Measurements from ENCODE around the gene PCDH10.

The PCDH10 gene, protein sequence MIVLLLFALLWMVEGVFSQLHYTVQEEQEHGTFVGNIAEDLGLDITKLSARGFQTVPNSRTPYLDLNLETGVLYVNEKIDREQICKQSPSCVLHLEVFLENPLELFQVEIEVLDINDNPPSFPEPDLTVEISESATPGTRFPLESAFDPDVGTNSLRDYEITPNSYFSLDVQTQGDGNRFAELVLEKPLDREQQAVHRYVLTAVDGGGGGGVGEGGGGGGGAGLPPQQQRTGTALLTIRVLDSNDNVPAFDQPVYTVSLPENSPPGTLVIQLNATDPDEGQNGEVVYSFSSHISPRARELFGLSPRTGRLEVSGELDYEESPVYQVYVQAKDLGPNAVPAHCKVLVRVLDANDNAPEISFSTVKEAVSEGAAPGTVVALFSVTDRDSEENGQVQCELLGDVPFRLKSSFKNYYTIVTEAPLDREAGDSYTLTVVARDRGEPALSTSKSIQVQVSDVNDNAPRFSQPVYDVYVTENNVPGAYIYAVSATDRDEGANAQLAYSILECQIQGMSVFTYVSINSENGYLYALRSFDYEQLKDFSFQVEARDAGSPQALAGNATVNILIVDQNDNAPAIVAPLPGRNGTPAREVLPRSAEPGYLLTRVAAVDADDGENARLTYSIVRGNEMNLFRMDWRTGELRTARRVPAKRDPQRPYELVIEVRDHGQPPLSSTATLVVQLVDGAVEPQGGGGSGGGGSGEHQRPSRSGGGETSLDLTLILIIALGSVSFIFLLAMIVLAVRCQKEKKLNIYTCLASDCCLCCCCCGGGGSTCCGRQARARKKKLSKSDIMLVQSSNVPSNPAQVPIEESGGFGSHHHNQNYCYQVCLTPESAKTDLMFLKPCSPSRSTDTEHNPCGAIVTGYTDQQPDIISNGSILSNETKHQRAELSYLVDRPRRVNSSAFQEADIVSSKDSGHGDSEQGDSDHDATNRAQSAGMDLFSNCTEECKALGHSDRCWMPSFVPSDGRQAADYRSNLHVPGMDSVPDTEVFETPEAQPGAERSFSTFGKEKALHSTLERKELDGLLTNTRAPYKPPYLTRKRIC

DNA sequence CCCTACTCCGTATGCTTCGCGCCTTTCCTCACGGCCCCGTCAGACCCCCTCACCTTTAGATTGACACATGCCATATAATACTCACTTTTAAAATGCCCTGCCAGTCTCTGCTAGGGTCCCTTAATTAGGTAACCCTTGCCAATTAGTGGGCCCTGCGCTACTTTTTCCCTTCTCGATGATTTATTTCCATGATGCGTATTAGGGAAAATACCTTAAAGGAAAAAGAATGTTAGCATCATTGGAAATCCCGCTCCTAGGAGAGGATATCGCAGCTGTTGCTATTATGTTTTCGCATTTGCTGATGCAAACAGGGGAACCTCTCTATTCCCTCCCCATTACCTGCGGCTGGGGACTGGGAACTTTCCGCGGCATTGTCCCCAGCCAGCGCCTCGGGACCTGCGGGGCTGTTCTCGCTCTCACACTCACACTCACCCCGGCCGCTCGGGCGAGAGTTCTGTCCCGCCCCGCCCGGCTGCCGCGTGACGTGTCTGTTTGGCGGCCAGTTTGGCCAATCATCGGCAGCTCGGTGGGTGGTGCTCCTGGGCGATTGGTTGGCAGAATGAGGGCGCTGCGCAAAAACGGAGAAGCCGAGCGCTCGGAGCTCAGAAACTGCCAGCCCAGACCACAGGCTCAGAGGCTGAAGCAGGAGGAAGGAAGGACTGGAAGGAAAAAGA is at the start of gene PCDH10:
TSS of gene PCDH10 (plus strand) at position 605 of the 674 bp plus-strand sequence. CDS start 847 bp downstream, outside the sequence.
- in situ Hi-C loops (cut with MboI; ENCODE audit: low sequenced_read_pairs) = no loop called here

DNA sequence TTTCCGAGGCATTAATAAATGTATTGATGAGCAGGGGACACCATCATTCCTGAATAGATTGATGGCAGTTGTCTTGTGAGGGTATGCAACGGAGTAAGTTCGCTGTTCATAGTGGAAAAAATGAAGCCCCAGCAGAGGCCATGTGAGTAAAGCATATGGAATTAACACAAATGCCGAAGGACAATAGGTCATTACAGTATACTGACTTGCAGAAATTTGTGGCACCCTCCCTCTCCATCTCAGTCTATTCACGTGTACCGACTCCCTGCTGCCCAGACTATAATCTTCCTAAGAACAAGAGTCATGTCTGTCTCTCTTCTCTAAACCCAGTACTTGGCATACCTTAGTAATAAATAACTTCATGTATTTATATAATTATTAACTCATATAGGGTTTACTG is 47.1 kb upstream of the PCDH10 start:
- in situ Hi-C loops (cut with MboI; ENCODE audit: low sequenced_read_pairs) = no loop called here

DNA sequence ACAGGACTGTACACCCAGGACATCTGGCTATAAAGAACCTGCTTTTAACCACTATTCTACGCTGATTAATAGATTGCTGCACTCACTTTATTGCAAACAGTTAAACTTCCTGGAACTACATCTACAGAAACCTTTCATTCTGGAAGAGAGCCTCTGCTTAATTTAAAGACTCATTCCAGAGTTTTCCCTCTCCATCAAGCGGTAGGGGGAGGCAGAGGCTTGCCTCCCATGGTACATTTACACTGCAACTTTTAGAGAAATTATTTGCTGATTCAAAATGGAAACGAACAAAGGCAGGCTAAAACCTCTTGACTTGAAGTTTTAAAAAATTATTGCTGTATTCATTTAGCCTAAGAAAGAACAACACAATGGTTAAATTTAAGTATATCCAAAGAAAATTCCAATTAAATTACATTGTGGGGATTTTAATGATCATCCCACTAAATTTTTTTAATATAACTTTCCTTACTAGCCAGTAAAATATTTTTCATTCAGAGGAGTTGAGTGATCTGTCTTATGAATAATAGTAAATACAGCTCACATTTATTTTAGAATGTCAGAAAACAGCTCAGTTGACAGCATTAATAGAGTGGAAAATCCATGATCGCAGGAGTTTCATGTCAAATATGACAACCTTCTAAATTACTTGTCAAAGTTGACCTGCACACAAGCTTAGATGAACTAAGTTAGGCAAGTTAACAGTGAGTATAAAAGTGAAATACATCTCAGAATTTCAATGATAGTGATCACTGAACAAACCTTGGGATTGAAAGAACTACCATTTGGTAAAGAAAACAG is 46.3 kb upstream of the PCDH10 start:
- in situ Hi-C loops (cut with MboI; ENCODE audit: low sequenced_read_pairs) = no loop called here

DNA sequence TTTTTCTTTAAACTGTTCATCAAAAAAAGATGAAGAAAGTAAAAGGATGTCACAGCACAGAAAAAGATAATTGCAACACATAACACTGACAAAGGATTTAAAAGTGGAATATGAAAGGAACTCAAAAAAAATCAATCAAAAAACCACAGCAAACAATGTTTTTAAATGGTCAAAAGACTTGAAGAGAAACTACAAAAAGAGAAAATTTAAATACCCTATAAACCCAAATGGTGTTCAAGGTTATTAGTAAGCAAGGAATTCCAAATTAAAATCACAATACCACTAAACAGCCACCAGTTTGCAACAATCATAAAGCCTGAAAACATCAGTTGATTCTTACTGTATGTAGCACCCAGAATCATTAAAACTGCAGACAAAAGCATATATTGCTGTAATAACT is 36.5 kb upstream of the PCDH10 start:
- in situ Hi-C loops (cut with MboI; ENCODE audit: low sequenced_read_pairs) = no loop called here

DNA sequence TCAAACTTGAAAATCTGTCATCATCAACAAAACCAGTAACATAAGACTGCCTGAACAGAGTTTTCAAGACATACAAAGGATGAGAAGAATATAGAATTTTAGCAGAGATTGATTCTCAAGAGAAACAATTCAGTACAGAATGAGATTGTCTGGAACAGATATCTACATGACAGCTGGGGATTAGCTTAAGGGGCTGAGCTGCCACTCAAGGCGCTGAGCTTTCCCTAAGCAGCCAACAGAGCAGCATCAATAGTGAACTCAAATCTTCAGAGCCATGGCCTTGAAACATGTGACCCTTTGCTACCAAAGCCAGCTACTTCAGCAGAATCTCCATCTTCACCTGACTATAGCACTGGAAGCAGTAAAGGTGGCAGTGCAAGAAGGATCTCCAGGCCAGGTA is 24.3 kb upstream of the PCDH10 start:
- in situ Hi-C loops (cut with MboI; ENCODE audit: low sequenced_read_pairs) = no loop called here

DNA sequence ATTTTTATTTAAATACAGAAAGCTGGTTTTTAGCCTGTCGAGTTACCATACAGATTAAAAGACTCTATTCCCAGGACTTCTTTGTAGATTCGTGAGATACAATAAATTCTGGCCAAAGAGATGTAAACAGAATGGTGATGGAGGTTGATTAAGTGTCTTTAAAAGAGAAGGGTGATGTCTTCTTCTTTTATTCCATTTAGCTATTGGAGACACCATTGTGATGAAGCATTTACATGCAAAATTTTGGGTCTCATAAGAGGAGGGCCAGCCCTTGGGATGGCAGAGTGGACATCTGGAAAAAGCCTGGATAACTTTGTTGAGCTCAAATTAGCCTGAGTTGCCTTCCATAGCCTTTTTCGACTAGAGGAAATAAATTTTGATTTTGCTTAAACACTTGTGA is 21.6 kb upstream of the PCDH10 start:
- in situ Hi-C loops (cut with MboI; ENCODE audit: low sequenced_read_pairs) = no loop called here

DNA sequence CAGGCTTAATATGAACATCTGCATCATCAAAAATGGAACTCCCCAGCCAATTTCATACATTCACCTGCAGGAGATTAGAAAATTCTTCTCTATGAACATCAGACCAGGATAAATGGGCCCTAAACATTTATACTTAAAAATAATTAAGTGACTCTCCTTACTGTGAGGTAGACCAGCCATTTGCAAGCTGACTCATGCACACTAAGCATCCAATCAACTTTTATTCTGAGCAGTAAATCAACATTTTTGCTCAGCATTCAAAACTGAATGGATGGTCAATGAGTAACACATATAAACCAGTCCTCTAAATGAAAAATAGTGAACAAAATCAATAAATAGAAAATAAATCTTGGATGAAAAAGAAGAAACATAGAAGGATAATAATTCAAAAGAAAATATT is 19.9 kb upstream of the PCDH10 start:
- in situ Hi-C loops (cut with MboI; ENCODE audit: low sequenced_read_pairs) = no loop called here

DNA sequence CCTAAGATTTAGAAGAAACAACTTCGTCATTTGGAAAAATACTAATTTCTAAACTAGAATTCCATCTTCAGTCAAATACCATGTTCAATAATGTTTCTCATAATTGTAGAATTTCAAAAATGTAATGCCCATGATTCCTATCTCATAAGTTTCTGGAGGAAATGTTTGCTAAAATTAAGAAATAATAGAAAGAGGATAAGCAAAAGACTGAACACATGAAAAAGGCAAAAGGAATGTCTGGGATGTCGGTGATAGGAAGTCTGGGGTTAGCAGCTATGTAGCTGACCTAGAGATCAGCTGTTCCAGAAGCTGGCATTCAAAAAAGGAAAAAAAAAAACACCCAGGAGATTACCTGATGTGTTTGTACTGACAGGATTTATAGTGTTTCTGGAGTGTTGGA is 18.9 kb upstream of the PCDH10 start:
- in situ Hi-C loops (cut with MboI; ENCODE audit: low sequenced_read_pairs) = no loop called here

DNA sequence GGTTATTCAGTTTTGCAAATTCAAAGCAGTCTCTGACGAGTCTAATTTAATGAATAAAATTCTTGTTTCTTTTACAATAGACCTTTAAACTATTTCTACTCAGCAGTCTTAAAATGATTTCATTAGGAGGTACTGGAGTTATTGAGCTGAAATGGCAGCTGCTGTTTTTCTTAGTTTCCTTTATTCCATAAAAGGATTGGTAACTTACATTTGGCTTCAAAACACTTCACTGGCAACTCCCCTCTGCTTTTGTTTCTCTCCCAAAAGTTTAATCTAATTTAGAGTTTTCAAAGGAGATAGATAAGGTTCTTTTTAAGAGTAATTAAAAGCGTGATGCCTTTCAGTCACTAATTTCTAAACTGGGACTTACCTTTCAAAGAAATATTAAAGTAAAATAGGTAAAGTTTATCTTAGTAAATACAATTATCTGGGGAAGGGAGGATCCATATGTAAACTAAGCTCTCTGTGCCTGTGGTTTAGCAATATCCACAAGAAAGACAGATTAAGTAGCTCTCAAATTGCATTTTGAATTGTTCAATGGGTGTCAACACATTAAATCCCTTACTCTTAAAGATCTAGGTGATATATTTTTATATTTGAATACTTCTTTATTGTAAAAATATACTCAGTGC is 17.1 kb upstream of the PCDH10 start:
- in situ Hi-C loops (cut with MboI; ENCODE audit: low sequenced_read_pairs) = no loop called here

DNA sequence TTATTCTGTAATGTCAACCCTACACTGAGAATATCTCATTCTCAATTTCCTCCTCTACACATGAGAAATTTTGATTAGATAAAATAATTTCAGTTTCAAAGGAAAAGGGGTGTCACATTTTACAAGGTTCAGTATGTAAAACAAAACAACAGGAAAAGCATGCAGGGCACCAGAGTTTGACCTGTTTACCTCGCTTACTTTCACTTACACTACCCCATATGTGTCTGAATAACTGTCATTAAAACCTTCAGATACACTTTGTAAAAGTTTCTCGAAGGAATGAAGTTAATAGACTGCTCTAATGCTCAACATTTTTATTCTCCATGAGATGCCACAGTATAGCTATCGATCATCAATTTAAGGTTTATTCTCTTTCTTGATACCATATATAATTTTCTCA is 12.3 kb upstream of the PCDH10 start:
- in situ Hi-C loops (cut with MboI; ENCODE audit: low sequenced_read_pairs) = no loop called here

DNA sequence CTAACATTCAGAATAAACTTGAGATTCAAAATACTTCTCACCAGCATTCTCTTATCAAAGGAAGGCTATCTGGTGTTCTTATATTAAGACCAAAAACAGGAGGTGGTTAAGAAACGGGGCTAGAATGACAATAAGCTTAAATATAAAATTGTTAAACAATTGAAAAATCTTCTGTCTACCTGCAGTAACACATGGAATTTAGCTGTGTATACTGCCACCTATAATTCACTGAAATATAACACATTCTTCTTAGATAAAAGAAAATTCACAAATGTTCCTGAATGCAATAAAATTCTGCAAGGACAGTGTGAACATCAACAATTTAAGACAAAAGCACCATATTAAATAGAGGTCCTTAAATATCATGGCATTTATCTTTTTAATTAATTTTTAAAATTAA is 11.5 kb upstream of the PCDH10 start:
- in situ Hi-C loops (cut with MboI; ENCODE audit: low sequenced_read_pairs) = no loop called here

DNA sequence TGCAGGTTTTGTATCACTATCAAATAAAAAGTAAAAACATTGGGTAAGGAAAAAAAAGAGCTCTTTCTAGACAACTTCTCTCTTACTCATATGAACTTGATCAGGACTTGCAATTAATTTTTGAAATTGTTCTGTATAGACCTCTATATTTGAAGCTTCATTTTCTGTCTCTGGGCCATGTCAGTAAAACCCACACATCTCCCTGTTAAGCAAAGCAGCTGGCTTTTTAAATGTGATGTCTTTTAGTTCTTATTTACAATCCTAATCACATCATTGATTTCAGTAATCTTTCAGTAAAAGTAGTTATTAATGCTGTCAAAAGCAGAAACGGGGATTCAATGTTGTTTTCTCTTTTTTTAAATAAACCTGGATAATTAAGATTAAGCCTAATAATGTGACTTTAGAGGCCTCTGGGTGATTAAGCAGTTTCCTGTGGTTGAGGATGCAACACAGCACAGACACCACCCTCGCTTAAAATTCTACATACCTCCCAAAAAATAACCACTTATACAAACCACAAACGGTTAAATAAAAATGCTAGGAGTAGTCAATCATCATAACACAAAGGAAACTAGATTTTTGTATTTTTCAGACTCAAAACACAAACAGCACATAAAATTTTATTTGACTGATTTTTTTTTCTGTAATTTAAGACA is 5.2 kb upstream of the PCDH10 start:
- in situ Hi-C loops (cut with MboI; ENCODE audit: low sequenced_read_pairs) = no loop called here

DNA sequence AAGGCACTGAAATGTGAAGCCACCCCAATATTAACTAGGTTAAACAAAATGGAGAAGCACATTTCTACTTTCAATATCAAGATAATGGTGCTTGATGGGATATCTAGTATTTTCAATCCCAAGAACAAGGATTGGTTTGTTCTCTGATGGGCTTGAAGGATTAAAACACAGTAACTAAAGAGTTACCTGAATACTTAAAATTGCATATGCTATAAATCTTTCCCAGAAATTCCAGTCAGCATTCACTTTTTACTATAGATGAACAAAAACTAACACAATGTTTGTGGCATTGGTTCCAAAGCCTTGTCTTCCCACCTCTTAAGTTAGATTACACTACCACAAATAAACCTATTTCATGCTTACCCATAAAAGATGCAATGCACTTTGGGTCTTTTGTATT is 3.9 kb upstream of the PCDH10 start:
- in situ Hi-C loops (cut with MboI; ENCODE audit: low sequenced_read_pairs) = no loop called here

DNA sequence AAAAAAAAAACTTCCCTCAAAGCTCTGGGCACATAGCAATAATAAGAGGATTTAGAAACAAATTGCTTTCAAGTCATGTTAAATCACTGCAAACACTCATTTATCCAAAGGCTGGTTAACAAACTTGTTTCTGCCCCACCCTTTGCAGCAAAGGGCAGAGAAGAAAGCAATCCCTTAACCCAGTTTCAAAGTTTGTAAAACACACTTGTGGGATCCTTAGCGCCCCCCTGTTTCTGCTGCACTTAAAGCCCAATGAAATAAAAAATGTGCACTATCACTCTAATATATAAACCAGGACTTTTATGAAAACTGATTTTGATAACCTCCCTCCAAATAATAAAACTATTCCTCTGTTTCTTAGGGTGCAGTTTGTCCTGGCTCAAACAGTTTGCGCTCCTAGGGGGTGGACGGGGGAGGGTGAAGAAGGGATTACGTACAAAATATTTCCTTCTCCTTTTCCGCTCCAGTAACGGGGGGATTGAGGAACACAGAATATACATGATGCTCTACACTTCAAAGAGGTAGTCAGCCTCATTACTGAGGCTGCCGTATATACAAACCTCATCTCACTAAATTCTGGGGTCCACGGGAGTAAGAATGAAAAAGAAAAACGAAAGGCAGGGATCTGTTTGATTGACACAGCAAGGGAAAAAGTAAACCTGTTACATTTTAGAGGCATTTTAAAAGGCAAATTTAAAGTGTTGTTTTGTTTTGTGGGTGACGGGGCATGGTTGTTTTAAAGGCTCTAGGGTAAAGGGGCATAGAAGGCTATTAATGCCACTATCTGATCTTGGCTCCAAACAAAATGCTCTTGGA is 3.1 kb upstream of the PCDH10 start:
- in situ Hi-C loops (cut with MboI; ENCODE audit: low sequenced_read_pairs) = no loop called here

DNA sequence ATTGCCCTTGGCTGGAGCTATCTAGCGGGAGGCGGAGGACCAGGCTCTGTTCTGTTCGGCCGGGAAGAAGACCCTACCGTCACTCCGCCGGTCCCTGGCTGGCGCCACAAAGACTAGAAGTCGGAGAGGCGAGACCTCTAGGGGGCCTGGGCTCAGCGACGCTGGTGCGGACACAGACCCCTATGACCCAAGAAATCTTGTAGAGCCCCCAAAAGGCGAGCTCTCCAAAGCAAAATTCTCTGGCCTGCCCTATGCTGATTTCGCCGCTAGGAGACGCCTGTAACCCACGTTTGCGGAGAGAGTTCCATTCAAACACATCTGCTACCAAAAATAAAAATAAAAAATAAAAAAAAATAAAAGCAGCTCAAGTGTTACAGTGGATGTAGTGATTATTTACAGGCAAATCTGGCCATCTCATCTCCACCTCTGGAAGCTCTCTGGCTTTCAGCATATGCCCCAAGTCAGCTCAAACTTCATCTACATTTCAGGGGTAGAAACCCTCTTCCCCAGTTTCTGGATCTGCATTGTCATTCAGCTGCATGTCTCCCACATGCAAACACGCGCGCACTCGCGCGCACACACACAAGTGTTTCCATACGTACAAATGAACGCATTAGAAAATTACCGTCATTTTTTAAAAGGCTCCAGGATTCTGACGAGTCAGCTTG is 2.4 kb upstream of the PCDH10 start:
- in situ Hi-C loops (cut with MboI; ENCODE audit: low sequenced_read_pairs) = no loop called here

DNA sequence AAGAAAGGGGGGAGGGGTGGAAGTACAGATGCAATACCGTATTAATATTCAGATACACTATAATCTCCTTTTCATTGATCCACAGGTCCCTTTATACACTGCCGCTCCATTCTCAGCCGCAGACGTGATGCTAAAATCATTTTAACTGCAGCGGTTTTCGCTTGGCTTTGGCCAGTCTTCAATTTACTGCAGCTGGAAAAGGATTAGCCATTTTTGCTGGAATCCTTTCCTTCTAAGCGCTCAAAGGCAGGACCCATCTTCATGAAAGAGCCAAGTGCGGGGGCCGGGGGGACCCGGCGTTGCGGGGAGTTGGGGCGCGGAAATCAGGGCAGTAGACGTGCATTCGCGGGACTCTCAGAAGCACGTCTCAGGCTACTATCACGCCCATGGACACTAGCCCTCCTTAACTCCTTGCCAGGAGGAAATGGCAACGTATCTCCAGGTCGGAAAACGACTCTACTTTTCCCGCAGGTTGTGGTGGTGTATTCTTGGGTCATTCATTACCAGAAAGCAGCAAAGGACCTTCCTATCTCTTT is 1.7 kb upstream of the PCDH10 start:
- in situ Hi-C loops (cut with MboI; ENCODE audit: low sequenced_read_pairs) = no loop called here

DNA sequence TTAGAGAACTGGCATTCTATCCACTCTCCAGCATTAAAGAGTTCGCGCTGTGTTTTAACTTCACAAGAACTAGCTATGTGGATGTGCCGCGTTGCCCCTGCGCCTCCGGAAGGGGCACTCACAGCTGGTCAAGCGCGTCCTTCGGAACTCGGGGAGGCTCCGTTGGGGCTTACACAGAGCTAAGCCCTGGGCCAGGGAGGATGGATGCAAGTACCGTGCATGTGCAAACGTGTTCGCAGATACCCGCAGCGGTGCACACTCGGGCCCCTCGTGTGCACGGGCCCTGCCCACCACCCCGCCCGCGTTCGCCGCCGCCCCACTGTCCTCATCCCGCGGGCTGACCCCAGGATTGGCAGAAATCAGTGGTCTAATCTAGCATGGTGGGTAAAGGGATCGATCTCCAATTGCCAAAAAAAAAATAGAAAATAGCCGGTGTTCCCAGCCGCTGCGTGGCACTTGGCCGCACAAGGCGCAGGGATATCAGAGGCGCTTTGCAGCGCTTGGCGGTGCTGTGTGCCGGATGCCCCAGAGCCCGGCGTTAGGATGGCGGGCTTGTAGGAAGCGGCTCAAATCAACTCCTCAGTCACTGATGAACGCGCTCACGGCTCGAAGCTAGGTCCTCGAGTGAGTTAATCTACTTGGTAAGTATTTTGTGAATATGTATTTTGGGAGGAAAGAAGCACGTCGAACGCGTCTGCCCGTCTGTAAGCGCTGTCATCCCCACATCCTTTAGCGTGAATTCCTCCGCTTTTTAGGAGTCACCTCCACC is 989 bp upstream of the PCDH10 start:
- in situ Hi-C loops (cut with MboI; ENCODE audit: low sequenced_read_pairs) = no loop called here
